ENCODE measurements around the gene CCDC57. TPM values are rescaled to one million over a fixed set of nuclear protein-coding genes. Genes with fewer than 3 reads are reported as not detected.

Gene CCDC57
- total RNA-seq, 1 donor from 2014 or later = 23.2 TPM

DNA sequence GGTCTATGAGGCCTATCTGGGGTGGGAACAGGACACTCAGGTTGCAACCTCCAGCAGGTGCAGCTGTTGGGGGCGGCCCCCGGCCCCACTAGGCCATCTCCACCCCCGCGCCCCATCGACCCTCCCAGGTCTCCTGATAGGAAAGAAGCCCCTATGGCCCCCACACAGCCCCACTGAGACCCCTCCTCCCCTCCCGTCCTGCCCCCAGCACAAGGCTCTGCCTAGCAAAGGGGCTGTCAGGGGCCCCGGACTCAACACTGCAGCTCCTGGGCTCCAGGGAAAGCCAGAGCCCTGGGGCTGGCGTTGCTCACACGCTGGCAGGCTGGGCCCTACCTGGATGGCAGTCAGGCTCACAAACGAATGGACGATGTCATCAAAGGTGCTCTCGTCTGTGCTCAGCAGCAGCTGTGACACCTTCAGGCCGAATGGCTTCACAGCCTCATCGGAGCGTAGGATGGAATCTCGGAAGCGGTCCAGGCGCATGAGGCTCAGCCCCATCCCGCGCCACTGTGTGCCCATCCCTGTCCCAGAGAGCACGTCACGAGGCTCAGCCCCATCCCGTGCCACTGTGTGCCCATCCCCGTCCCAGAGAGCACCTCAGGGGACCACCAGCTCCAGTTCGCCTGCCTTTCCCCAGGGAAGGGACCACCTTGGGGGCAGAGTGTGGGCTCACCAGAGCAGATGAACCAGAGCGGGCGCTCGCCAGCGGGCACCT lies 121.9 kb downstream of the CCDC57 start:
- no peak for ATAC-seq

DNA sequence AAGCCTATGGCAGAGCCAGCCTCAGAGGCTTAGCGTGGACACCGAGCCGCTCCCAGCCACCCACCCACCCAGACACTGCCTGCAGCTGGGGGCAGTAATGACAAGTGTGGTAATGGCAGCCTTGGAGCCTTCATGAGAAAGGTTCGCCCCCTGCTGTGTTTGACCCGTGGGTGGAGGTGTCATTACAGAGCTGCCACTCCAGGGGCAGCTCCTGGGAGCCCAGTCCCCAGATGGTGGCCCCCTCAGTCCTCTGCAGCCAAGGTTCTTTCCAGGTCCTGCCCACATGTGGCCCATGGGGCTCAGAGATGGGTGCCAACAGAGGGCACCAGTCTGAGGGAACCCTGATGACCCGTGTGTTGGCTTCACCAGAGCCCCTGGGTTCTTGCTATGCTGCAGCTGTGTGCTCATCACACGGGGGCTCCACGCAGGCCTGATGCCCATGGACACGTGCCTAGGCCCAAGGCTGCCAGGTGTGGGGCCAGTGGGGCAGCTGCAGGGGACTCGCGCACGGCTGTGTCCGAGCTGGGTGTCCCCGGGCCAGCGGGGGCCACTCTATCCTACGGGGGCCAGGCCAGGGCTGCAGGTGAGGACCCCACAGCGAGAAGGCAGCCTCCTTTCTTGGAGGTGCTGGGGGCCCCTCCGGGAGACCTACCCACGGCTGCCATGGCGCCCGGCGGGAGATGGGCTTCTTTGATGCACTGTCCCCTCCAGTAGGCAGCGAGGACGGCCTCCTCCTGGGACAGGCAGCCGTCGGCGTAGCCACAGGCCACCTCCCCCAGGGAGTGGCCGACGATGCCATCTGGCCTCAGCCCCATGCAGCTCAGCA lies 122.7 kb downstream of the CCDC57 start:
- no peak for ATAC-seq

DNA sequence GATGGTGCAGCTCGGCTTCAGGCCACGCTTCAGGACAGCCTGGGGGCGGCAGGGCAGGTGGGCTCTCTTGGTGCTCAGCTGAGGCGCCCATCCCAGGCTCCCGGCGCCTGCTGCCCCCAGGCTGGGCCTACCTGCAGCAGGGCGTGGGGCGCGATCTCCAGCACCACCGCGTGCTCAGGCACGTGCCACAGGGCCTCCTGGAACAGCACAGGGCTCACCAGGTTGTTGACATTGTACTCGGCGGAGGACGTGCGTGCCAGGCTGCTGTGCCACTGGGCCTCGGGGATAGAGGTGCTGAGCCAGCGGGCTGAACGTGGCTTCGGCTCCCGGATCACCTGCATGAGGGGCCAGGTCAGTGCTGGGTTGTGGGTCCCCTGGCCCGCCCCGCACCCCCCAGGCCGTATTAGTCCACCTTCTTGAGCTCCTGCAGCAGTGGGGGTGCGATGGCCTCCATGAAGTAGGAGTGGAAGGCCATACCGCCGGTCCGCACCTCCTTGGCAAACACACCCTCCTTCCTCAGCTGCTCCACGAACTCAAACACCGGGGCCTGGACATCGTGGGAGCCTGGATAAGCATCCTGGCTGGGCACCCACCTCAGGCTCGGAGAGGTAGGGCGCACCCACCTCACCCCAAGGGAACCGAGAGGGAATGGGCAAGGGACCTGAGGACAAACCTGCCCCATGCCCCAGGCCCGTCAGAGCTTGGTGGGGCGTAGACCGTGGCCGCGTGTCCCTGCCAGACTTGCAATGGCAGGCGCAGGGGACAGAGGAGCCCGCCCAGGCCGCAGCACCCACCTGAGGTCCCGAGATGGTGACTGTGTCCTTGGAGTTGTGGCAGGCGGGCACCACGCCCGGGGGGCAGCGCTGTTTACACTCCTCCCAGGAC lies 123.6 kb downstream of the CCDC57 start:
- ATAC-seq = no peak

DNA sequence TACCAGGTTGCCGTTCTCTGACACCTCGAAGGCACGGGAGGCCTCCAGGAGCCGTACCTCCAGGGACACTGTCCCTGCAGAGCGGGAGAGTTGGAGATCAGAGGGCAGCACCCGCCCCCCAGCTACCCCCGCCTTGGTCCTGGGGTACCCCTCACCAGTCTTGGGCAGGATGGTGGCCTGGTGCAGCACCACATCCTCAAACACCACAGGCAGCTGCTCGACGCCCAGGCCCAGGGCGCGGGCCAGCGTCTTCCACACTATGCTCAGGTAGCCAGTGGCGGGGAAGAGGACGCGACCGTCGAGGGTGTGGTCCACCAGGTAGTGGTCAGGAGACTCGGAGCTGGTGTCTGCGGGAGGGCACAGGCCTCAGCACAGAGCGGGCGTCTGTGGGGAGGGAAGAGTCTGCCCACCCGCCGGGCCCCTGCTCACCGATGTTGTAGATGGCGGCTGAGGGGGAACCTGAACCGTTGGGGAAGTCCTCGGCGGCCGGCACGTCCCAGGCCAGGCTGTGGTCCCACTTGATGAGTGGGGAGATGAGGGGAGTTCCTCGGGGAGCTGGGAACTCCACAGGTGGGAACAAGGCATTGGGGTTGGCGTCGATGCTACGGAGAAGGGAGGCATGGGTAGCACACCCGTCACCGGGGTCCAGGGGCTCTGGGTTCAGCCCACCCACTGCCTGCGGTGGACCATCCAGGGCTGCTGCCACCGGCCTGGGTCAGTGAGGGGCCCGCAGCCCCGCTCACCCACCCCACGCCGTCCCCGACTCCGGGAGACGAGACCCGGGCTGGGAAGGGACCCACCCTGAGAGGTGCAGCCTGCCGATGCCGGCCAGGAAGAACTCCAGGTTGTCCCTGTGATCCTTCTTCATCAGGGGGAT lies 124.4 kb downstream of the CCDC57 start:
- no peak for ATAC-seq

DNA sequence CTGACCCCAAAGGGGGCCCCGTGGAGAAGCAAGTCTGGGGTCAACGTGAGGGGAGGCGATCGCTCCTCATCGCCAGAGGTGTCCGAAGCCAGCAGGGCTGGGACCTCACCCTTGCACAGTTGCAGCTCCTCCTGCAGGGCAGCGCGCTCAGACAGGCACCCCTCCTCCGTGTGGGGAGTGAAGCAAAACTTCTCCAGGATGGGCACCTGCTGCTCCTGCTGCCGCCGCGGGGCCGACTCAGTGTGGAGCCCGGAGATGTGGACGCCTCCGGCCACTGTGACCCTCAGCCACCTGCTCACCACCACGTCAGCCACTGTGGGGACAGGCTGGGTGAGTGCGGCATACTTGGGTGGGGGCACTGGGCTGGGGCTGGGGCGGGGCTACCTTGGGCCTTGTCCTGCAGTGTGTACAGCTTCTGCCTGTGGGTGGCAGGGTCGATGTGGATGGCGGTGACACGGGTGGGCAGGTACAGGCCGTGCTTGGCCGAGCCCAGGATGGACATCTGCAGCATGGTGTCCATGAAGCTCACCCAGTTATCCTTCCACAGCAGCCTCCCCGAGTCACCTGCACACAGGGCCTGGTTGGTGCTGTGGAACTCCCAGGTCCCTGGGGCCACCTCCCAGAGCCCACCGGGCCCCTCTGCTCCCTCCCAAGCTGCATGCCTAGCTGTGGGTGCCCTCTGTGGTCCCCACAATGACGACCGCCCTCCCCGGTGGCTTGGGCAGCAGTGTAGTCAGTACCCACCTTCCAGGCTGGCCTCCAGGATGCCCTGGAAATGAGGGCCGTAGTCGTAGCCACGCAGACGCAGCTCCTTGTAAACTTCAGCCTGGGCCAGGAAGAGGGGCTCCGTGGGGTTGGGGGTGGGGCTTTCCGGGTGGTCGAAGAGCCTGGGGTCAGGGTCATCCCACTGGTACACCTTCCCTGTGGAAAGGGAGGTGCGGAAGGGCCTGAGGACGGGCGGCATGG lies 125.4 kb downstream of the CCDC57 start:
- no peak for ATAC-seq

DNA sequence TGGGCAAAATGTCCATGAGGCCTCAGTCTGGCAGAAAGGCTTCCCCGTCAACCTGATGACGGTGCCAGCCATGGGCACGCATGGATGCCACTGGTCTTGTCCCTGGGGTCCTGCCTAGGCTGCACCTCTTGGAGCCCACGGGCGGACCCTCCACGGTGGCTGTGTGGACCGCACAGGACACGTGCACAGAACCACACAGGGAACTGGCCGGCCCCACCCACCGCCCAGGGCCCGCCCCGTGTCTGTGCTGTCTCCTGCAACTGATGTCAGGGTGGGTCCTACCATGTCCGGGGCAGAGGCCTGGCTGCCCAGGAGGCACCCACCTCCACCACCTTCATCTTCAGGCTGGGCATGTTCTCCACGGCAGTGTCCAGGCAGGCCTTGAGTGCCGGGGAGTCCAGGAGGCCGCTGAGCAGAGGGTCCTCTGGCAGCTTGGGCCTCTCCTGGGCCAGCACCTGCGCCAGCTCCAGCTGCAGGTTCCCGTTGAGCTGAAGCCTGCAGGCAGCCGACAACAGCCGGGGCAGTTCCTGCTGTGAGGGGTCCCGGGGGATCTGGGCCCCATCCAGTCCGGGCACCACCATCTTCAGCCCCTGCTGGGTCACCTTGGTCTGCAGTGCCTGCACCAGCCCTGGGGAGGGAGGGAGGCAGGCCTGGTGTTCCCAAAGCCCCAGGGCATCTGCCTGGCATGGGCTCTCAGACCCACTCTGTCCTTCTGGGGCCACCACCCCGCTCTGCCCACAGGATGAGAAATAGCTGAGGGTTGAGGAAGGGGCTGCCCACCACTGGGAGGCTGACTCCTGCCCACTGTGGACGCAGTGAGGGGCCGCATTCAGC lies 126.5 kb downstream of the CCDC57 start:
- no peak for ATAC-seq

DNA sequence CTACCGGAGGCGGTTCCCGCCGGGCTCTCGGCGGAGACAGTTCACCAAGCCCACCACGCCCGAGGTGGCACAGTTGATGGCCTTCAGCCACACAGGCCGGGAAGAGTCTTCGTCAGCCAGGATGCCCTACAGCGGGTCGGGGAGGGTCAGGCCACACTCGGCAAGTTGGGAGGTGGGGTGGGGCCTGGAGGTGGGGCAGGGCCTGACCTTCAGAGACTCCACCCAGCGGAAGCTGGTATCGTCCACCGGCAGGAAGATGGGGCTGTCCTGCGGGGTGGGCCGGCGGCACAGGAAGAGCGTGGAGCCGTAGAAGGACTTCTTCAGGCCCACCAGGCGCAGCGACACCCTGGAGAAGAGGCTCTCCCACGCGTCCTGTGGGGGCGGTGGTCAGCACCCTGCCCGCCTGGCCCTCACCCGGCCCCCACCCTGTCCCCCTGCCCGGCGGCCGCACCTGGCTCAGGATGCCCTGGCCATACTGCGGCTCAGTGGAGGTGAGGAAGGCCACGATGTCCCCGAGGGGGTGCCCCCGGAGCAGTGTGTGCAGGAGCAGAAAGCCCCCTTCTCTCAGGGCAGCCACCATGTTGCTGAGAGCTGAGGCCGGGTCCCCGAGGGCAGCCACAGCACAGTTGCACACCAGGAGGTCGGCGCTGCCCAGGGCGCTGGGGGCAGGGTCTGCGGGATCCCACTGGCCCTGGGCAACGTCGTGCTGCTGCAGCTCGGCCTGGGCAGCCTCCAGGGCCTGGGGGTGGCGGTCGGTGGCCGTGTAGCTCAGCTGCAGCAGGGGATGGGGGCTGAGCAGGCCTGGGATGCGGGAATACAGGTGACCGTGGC lies 127.4 kb downstream of the CCDC57 start:
- no peak for ATAC-seq

DNA sequence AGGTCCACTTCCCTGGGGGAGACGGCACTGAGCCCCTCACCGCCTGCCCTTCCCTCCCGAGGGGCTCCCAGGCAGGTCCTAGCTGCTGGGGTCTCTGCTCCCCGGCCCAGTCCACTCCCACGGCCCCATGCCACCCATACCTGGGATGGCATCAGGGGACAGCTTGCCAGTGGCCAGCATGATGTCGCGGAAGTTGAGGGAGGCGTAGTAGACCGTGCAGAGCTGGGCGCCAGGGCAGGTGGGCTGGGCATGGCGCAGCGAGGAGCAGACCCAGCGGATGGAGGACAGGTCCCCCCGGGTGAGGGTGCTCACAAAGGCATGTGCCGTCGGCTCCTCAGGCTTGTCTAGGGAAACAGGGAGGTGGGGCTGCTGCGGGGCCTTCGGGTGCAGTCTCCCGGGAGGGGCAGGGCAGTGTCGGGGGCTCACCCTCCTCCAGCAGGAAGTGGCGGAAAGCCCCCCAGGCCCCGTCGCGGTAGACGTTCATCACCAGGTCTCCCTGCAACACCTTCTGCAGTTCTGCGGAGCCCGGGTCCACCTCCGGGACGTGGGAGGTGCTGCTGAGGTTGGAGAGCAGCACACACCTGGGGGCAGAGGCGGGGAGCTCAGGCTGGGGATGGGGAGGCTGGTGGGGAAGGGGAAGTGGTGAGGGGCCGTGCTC lies 128.1 kb downstream of the CCDC57 start:
- ATAC-seq = no peak

DNA sequence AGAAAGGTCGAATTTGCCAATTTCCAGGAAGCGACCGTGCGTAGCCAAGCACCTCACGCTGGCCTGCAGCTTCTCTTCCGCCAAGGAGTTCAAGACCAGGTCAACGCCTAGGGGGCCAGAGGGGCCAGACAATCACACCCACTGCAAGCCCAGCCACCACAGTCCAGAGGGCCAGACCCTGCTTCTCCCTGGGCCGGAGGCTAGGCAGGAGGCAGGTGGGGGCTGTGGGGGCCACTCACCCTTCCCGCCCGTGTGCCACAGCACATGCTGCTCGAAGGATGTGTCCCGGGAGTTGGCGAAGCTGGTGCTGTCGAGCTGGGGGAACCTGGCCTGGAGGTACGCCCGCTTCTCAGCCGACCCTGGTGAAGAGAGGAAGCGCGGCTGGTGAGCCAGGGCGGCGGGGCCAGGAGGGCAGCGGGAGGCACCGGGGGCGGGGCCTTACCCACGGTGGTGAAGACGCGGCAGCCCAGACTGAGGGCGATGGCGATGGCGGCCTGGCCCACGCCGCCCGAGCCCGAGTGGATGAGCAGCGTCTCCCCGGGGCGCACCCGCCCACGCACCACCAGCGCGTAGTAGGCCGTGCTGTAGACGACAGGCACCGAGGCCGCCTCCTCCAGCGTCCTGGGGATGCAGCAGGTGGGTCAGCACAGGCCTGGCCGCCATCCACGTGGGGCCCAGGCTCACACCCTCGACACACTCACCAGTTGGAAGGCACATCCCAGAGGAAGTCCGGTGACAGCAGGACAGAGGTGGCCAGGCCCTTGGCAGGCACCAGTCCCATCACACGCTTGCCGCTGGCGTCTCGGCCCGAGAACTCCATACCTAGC lies 128.9 kb downstream of the CCDC57 start:
- no peak for ATAC-seq

DNA sequence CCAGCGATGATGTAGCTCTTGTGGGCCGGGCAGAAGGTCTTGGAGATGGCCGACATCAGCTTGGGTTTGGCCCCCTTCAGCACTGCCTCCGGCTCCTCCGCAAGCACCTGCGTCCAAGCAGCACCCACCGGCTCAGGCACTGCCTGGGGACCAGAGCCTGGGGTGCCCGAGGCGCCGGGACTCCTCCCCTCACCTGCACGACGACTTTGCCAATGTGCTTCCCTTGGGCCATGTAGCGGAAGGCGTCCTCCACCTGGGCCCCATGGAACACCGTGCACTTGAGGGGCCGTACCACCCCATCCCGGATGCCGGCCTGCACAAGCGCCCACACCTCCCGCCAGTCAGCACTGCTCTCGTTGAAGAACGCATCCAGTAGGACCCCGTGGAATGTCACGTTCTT lies 129.6 kb downstream of the CCDC57 start:
- no peak for ATAC-seq

DNA sequence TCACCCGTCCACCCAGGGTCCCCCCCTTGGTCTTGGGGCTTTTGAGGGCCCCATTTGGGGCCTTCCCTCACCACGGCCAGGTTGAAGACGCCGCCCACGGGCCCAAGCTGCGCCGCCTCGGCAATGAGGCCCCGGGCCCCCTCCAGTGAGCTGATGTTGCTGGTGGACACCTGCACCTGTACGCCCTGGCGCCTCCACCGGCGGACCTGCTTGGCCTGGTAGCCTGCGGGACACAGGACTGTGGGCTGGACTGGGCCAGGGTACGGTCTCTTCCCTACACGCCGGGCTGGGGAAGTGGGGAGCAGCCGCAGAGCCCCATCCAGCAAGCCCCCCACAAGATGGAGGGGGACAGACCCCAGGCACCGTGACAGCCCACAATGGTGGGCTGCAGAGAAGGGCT lies 130.2 kb downstream of the CCDC57 start:
- ATAC-seq = no peak

DNA sequence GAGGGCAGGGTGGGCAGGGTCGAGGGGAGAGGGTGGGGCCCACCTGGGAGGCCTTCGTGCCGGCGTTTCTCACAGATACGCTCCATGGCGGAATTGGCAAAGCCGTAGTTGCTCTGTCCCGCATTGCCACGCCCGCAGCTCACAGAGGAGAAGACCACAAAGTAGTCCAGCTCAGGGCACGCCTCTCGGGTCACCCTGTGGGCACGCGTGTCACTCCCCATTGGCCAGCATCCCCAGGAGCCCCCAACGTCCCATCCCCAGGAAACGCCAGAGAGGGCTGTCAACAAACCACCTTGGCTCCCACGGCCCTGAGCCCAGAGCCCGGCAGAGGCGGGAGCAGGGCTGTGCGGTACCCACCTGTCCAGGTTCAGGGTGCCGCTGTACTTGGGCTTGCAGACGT lies 130.7 kb downstream of the CCDC57 start:
- ATAC-seq = no peak

DNA sequence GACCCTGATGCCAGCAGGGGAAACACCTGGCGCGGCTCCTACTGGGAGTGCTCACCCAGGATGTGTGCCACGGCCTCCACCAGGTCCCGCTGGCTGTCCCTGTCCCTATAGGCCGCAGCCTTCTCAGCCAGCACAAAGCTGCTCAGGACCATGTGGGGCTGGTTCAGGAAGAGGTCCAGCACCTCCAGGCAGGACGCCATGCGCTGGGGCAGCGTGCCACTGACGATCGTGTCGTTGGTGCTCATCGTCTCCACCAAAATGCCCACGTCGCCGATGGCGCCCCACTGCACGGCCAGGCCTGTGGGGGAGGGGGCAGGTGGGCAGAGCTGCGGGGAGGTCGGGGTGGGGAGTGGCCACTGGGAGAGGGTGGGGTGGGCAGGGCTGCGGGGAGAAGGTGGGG lies 131.1 kb downstream of the CCDC57 start:
- ATAC-seq = no peak

DNA sequence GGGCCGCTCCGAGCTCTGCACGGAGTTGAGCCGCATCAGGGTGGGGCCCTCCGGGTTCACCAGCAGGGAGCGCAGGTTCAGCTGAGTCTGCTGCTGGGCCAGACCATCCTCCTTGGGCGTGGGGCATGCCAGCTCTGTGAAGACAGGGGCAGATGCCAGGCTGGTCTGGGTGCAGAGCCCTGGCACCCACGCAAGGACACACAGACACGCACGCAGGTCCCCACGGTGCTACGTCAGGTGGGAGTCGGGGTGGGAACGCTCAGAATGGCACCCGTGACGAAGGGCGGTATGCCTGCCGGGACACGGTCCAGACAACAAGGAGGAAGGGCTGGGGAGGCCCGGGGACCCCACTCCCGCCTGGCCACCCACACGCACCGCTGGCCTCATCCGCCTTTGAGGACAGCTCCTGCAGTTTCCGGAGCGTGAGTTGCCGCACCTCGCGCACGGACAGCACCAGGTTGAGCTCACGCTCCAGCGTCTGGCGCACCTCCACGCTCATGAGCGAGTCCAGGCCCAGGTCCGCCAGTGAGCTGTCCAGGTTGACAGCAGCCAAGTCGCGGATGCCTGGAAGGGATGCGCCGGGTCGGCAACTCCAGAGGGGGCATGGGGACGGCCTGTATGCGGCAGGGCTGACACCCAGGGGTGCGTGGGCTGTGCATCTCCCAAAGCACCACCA lies 131.7 kb downstream of the CCDC57 start:
- no peak for ATAC-seq

DNA sequence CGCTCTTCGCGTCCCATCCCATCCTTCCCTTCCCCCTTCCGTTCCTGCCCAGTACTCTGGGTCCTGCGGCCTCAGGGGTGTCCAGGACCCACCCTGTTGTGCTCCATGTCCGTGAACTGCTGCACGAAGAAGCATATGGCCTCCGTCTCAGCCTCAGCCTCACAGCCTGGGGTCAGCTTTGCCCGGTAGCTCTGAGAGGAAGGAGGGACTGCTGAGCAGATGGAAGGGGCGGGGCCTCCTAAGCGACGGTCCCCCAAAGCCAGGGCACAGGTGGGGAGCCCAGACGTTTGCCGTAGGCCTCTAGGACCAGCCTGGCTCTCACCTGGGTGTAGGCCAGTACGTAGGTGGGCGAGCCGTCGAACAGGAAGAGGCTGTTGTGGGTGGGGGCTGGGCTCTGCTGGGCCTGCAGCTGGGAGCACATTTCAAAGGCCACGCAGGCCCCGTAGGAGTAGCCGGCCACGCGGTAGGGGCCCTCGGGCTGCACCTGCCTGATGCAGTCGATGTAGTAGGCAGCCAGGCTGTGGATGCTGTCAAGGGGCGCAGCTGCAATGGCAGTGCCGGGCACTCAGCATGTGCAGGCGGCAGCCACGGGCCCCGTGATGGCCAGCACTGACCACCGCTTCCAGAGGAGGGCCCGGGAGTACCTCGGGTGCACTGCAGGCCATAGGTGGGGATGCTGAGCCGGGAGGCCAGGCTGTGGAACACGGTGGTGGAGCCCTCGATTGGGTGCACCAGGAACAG lies 132.4 kb downstream of the CCDC57 start:
- no peak for ATAC-seq
